Suprapubic skin (tissue), 4 donors: ENCODE measurements around the gene PRADC1.

Experiments used
- CTCF ChIP-seq, 2 donors: fragments of 200-600 bp in 1 of 2; fragments of 450-650 bp in 1 of 2; sonication (generic) in 1 of 2; IDR thresholded peaks; one replicate each; pipeline ENCODE4 v1.5.1; 2016 to 2019; ENCODE audit warnings: antibody characterized with exemption in 2 of 2, mild to moderate bottlenecking in 1 of 2, moderate library complexity in 1 of 2
- EP300 ChIP-seq: sonication (generic); formaldehyde crosslinking; IDR thresholded peaks from one replicate; pipeline ENCODE4 v1.6.1; 2017; ENCODE audit warnings: antibody characterized with exemption
- POLR2A ChIP-seq, 2 donors: fragments of 450-650 bp; IDR thresholded peaks; one replicate each; pipeline ENCODE4 v1.6.1; 2017; ENCODE audit warnings: antibody characterized with exemption in 2 of 2, mild to moderate bottlenecking in 2 of 2, moderate library complexity in 2 of 2
- POLR2AphosphoS5 ChIP-seq, 3 donors: sonication (generic); formaldehyde crosslinking; IDR thresholded peaks; one replicate each; pipeline ENCODE4 v1.6.1; 2017; ENCODE audit warnings: antibody characterized with exemption in 3 of 3

- TF ChIP-seq CTCF (IDR thresholded peaks at IDR 0.05) (no peak), POLR2A (IDR thresholded peaks at IDR 0.05) (no peak), EP300 (no peak), POLR2AphosphoS5 (IDR thresholded peaks at IDR 0.05) (no peak)
Observed at GRCh38 chr2:73259276-73259675, 26.2 kb upstream of the PRADC1 start.
